Measurements from ENCODE around the gene PLAAT3. TPM values are rescaled to one million over a fixed set of nuclear protein-coding genes. Genes with fewer than 3 reads are reported as not detected.
"Not testable (repeated sequence)": the region's sequence is repeated elsewhere in the genome, so short reads cannot be mapped to it uniquely, and the experiment has no call there.

Gene PLAAT3
- polyA plus RNA-seq, 1 donor = 37.5 TPM

DNA sequence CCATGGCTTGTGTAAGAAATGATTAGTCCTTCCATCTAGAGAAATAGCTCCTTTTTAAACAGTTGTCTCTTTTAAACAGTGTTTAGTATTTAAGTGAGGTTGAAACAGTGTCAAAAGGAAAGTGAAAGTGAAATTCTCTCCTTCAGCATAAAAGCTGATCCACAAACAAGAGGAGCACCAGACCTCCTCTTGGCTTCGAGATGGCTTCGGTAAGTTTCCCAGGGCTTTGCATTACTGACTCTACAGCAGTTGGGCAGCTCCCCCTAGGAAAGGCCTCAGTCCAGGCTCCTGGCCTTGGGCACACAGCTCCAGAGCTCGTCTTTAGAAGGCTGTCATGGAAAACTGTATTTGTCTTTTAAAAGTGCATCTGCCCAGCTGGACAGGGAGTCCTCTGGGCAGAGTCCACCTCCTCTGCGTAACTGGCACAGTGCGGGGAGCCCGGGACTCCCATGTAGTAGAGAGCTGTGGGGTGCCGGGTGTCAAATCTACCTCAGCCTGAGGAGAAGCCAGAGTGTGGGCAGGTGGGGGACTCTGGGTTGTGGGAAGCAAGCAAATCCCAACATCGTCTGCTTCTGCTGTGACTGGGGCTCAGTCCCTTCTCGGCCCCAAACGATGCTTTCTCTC, 77.5 kb downstream of the PLAAT3 start, which contains the start of gene PLAAT4:
Gene PLAAT4, plus strand, starts transcription at position 140 of the 624 bp plus-strand sequence. Its CDS starts 61 bp downstream, at position 201.
- DNase-seq = peak; percentile 68

DNA sequence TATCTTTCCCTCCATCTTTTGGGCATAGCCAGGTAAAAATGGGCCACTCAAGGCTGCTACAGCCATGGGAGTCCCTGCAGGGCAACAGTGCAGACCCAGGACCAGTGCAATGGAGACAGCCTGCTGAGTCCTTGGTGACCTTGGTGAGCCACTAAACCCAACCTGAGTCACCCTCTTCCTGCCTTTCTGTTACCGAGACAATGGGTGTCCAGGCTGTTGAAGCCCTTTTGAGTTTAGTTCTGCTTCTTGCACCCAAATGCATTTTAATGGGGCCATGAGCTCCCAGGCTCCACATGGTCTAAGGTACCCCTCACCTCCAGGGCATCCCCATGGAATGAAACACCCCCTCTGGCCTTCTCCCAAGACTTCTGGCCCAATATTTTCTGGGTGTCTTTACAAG, 78.5 kb downstream of the PLAAT3 start:
- DNase-seq = no peak

DNA sequence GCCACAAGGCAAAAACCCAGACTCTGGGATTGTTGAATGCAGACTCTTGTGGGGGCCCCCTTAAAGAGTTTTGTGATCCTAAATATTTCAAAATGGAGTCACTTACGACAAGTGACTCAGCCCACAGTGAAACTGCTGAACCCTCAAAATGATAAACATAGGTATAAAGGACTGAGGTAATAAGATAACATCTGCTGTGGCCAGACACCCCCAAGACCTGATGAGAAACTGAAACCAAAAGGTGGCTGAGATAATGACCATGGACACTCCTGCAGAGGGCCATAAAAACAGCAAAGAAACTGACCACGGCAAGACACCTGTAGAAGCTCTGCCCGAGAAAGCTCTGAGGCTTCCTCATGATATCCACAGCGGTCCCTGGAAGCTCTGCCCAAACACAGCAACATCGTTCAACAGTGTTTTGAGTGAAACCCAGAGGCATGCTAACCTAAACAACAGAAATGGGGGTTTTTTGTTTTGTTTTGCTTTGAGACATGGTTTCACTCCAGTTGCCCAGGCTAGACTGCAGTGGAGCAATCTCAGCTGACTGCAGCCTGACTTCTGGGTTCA, 79.3 kb downstream of the PLAAT3 start:
- no peak for DNase-seq

DNA sequence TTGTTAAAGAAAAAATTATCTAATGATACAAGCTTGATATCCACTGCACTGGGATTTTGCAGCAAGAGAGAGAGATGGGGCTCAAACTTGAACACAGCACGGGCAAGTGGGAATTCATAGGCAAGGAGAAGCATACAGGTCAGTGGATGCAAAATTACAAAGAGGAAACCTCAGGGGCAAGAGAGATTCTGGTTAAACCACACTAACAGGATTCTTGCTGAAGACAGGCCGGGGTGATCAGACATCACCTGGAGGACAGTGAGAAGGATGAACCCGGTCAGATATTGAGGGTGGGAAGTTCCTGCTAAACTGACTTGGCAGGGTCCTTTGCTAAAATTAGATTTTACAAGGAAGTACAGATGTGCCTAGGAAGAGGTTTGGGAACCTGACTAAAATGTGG, 80.2 kb downstream of the PLAAT3 start:
- DNase-seq = no peak

DNA sequence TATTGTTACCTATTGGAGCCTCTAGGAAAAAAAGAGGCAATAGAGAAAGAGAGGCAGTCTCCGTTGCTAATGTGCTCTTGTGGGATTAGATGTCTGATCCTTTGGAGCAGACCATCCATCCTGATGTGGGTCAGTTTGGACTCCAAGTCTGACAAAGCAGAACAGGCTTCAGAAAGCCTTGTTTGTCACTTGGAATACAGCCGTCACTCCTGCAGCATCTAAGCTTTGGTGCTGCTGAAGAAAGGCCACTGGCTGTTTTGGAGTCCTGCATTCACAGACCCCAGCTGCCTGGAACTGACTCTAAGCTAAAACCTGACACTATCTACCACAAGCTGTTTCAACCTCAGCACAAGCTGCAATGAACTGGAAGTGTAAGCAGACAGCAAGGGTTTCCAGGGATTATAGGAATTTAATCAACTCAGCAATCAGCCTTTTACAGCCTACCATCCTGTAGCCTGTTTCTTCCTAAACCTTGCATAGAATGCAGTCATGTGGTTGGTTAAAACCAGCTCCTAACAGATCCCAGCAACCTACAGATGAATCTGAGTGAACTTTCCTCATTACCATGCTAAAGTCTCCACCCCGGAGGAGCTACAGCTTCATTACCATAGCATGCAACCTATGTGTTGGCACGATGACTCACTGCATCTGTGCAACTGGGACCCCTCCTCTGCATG, 81.3 kb downstream of the PLAAT3 start:
- DNase-seq = no peak

DNA sequence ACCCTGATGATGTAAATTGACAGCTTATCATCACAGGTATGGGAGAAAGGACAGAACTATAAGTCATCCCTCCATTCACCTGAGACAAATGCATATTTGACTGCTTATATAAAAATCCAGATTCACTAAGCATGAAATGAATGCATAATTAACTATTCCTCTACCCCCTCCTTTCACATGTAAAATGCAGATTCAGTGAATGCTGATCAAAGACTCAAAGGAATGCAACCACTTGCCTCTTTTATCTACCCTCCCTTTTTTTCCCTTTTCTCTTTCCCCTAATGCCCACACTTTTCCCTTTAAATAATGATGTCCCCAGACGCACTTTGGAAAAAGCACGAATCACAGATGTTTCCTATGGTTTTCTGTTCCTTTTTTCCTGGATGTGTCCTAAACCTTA, 82.1 kb downstream of the PLAAT3 start:
- no peak for DNase-seq

DNA sequence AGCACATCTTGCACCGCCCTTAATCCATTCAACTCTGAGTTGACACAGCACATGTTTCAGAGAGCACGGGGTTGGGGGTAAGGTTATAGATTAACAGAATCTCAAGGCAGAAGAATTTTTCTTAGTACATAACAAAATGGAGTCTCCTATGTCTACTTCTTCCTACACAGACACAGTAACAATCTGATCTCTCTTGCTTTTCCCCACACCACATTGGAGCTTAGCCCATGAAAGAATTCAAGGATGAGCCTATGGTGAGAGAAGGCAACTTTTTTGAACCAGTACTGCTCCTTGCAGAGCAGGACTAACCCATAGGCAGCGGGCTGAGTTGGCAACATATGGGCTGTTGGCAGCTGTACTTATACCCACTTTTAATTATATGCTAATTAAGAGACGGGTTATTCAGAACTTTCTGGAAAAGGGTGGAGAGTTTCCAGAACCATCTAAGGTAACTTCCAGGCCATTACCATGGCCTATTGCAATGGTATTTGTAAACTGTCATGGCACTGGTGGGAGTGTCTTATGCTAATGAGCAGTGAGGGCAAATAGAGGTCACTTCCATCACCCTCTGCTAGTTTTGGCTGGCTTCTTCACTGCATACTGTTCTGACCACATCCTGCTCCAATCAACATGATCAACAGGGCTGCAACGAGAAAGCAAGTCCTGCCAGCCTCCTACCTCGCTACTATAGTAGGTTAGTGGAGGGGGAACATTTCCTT, 83.0 kb downstream of the PLAAT3 start:
- not testable (repeated sequence) for DNase-seq

DNA sequence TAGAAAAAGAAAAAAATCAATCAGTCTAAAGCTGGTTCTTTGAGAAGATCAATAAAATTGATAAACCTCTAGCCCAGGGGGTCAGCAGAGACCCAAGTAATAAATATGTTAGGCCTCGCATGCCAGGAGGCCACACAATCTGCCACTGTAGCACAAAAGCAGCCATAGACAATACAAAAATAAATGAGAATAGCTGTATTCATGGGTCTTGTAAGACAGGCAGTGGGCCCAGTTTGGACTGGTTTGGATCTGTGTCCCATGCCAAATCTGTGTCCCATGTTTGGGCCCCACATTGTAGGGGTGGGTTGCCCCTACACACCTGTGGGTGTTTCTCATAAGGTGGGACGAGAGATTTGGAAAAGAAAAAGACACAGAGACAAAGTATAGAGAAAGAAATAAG, 84.2 kb downstream of the PLAAT3 start:
- DNase-seq = no peak

DNA sequence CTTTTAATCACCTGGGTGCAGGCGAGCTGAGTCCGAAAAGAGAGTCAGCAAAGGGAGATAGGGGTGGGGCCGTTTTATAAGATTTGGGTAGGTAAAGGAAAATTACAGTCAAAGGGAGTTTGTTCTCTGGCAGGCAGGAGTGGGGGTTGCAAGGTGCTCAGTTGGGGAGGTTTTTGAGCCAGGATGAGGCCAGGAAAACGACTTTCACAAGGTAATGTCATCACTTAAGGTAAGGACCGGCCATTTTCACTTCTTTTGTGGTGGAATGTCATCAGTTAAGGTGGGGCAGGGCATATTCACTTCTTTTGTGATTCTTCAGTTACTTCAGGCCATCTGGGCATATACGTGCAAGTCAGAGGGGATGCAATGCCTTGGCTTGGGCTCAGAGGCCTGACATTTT, 84.9 kb downstream of the PLAAT3 start:
- not testable (repeated sequence) for DNase-seq

DNA sequence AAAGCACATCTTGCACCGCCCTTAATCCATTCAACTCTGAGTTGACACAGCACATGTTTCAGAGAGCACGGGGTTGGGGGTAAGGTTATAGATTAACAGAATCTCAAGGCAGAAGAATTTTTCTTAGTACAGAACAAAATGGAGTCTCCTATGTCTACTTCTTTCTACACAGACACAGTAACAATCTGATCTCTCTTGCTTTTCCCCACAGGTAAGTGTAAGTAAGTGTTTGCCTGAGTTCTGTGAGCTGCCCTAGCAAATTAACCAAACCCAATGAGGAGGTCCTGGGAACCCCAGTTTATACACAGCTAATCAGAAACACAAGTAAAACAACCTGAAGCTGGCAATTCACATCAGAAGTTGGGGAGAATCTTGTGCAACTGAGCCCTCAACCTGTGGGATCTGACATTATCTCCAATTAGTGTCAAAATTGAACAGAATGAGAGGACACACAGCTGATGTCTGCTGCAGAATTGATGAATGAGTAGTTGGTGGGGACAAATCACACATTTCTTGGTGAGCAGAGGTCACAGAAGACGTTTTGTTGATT, 85.4 kb downstream of the PLAAT3 start:
- DNase-seq = not testable (repeated sequence)

DNA sequence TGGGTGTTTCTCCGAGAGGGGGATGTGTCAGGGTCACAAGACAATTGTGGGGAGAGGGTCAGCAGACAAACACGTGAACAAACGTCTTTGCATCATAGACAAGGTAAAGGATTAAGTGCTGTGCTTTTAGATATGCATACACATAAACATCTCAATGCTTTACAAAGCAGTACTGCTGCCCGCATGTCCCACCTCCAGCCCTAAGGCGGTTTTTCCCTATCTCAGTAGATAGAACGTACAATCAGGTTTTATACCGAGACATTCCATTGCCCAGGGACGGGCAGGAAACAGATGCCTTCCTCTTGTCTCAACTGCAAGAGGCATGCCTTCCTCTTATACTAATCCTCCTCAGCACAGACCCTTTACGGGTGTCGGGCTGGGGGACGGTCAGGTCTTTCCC, 86.1 kb downstream of the PLAAT3 start:
- DNase-seq = not testable (repeated sequence)

DNA sequence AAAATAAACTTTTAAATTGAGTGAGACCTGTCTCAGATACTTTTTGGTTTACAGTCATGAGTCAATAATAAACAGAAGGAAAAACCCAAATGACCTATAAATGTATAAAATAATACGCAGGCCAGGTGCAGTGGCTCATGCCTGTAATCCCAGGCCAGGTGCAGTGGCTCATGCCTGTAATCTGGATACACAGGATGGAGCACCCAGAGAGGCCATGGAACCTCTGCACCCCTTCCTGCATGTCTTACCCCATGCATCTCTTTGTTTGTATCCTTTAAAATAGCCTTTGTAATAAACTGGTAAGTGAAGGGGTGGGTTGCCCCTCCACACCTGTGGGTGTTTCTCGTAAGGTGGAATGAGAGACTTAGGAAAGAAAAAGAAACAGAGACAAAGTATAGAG, 86.6 kb downstream of the PLAAT3 start:
- no peak for DNase-seq

Other genes starting within 250 kb of the PLAAT3 start
- not detected for gene SLC22A9, start 244.6 kb downstream of the PLAAT3 start, polyA plus RNA-seq (ENCODE audit: insufficient read length)
- 4.6 TPM for gene PLAAT5, start 123.3 kb downstream of the PLAAT3 start, polyA plus RNA-seq (ENCODE audit: insufficient read length)
- 4.8 TPM for gene LGALS12, start 108.3 kb downstream of the PLAAT3 start, polyA plus RNA-seq (ENCODE audit: insufficient read length)
- gene PLAAT4, start 77.6 kb downstream of the PLAAT3 start, polyA plus RNA-seq (ENCODE audit: insufficient read length) = 5.4 TPM
- gene PLAAT2, start 51.1 kb downstream of the PLAAT3 start, polyA plus RNA-seq (ENCODE audit: insufficient read length) = not detected
- 14.1 TPM for gene ATL3, start 56.9 kb upstream of the PLAAT3 start, polyA plus RNA-seq (ENCODE audit: insufficient read length)
- gene RTN3, start 67.1 kb upstream of the PLAAT3 start, polyA plus RNA-seq (ENCODE audit: insufficient read length) = 56.8 TPM
- gene ZFTA, start 154.3 kb upstream of the PLAAT3 start, polyA plus RNA-seq (ENCODE audit: insufficient read length) = 35.1 TPM
- 21.3 TPM for gene SPINDOC, start 199.0 kb upstream of the PLAAT3 start, polyA plus RNA-seq (ENCODE audit: insufficient read length)
- gene MARK2, start 224.7 kb upstream of the PLAAT3 start, polyA plus RNA-seq (ENCODE audit: insufficient read length) = 19.8 TPM

All from hindlimb muscle (tissue), 1 donor.